Activated CD8-positive, alpha-beta T cell treated with anti-CD3 and anti-CD28 coated beads for 36 hours (primary cell): Measurements from ENCODE around the gene AKIP1. TPM values are rescaled to one million over a fixed set of nuclear protein-coding genes. Genes with fewer than 3 reads are reported as not detected.
A peak's percentile ranks its signal among the peaks of the same experiment; 100 is the strongest.

Experiments
- ATAC-seq: fragments of 200-7000 bp; cut with Tn5 transposase; one replicate; pipeline ENCODE4 v1.10.0; 2021; ENCODE audit warnings: mild to moderate bottlenecking, moderate library complexity
- CTCF ChIA-PET: fragments of 350-600 bp; sonication (Branson Sonifier 250); formaldehyde crosslinking; loops from one replicate; lab custom pipeline; 2021; ENCODE audit warnings: antibody characterized with exemption; lab: Charles Lee
- POLR2A ChIA-PET: fragments of 350-600 bp; sonication (Branson Sonifier 250); formaldehyde crosslinking; loops from one replicate; lab custom pipeline; 2021; ENCODE audit warnings: antibody characterized with exemption; lab: Charles Lee
- DNase-seq: peaks from one replicate; pipeline ENCODE4 v3.0.0-alpha.2; 2020
- H3K27ac Mint-ChIP-seq: one replicate; pipeline ENCODE4 v1.8.0; 2021; ENCODE audit warnings: mild to moderate bottlenecking, mixed read lengths
- H3K27me3 Mint-ChIP-seq: one replicate; pipeline ENCODE4 v1.8.0; 2021; ENCODE audit warnings: mixed read lengths
- H3K36me3 Mint-ChIP-seq: one replicate; pipeline ENCODE4 v1.8.0; 2021; ENCODE audit warnings: low read depth, mixed read lengths
- H3K4me1 Mint-ChIP-seq: one replicate; pipeline ENCODE4 v1.8.0; 2021; ENCODE audit warnings: low read depth, mixed read lengths
- H3K4me3 Mint-ChIP-seq: one replicate; pipeline ENCODE4 v1.8.0; 2021; ENCODE audit warnings: mild to moderate bottlenecking, moderate library complexity, mixed read lengths
- H3K9me3 Mint-ChIP-seq: one replicate; pipeline ENCODE4 v1.8.0; 2021; ENCODE audit warnings: mixed read lengths
- CTCF ChIP-seq: fragments of 200-600 bp; IDR thresholded peaks from one replicate; pipeline ENCODE4 v1.8.0; 2022; ENCODE audit warnings: antibody characterized with exemption, mild to moderate bottlenecking
- intact Hi-C: fragments of 100-400 bp; cut with micrococcal nuclease; formaldehyde crosslinking; loops from one replicate; pipeline ENCODE4 v1.10.0; 2022
- total RNA-seq, 2 experiments: library from RNA; stranded (reverse); gene quantifications; one replicate each; pipeline ENCODE4 v1.2.3, GENCODE V29; 2021

Gene AKIP1
- total RNA-seq: 10 to 100 TPM; 27.8 to 28.2 TPM

GRCh38 chr11:8911029-8911823 is at the start of gene AKIP1:
TSS of gene AKIP1 (plus strand) at chr11:8911189. CDS start at chr11:8911450, 261 bp downstream.
- POLR2A ChIA-PET: interaction anchor here (1.0 to 1.5 kb wide), 5 partner anchors 10 to 550 kb away, joined by 3 to 7 read pairs (median 3); partner anchors contain the start of genes RPL27A, TMEM9B, TRIM66 and ZNF143
- Mint-ChIP-seq H3K9me3 (no peaks in the 10 kb centered on the region), H3K27me3 (no peaks in the 10 kb centered on the region), H3K27ac (peak within 1 kb of the TSS; percentile 88), H3K4me1 (peaks cover 42% of the 10 kb centered on the region), H3K4me3 (peak within 1 kb of the TSS; percentile 84), H3K36me3 (peaks cover 15% of the 10 kb centered on the region)
- TF ChIP-seq CTCF: no peak
- intact Hi-C loops: loop anchor here (5.0 to 10.0 kb wide), 2 partner anchors 51 to 224 kb away; partner anchors contain the start of gene TMEM9B
- peak; percentile 90 for DNase-seq
- CTCF ChIA-PET: interaction anchor here (0.9 to 5.1 kb wide), 5 partner anchors 29 to 228 kb away, joined by 3 to 49 read pairs (median 4); no protein-coding TSS in a partner anchor
- peak; percentile 80 for ATAC-seq

GRCh38 chr11:8863838-8864237 is 47.2 kb upstream of the AKIP1 start:
- Mint-ChIP-seq H3K27ac (no peak overlapping the region), H3K27me3 (peaks cover 34% of the 10 kb centered on the region), H3K4me3 (no peak overlapping the region), H3K4me1 (no peaks in the 10 kb centered on the region), H3K36me3 (no peaks in the 10 kb centered on the region), H3K9me3 (no peaks in the 10 kb centered on the region)
- no peak for TF ChIP-seq CTCF
- CTCF ChIA-PET: no interaction called here
- POLR2A ChIA-PET: no interaction called here
- intact Hi-C loops: no loop called here
- ATAC-seq (no peak), DNase-seq (no peak)

- Mint-ChIP-seq H3K27me3 (peaks cover 33% of the 10 kb centered on the region), H3K9me3 (no peaks in the 10 kb centered on the region), H3K36me3 (no peaks in the 10 kb centered on the region), H3K27ac (no peak overlapping the region), H3K4me1 (peaks cover 2% of the 10 kb centered on the region), H3K4me3 (no peak overlapping the region)
- ChIA-PET POLR2A (interaction anchor here (0.7 kb wide), 1 partner anchor 19 kb away, joined by 3 read pairs; no protein-coding TSS in a partner anchor), CTCF (no interaction called here)
- intact Hi-C loops: no loop called here
- no peak for DNase-seq
- no peak for ATAC-seq
- TF ChIP-seq CTCF: no peak
Measured at GRCh38 chr11:8865304-8865703, 45.7 kb upstream of the AKIP1 start.

- Mint-ChIP-seq H3K4me1 (peaks cover 7% of the 10 kb centered on the region), H3K4me3 (no peak overlapping the region), H3K36me3 (no peaks in the 10 kb centered on the region), H3K9me3 (no peaks in the 10 kb centered on the region), H3K27ac (no peak overlapping the region), H3K27me3 (peaks cover 40% of the 10 kb centered on the region)
- ChIA-PET POLR2A (no interaction called here), CTCF (interaction anchor here (1.6 kb wide), 1 partner anchor 92 kb away, joined by 5 read pairs; no protein-coding TSS in a partner anchor)
- intact Hi-C loops: no loop called here
- no peak for TF ChIP-seq CTCF
- DNase-seq (no peak), ATAC-seq (no peak)
Measured at GRCh38 chr11:8867035-8867434, 44.0 kb upstream of the AKIP1 start.
